ENCODE data around the gene PODNL1.
"Not testable (repeated sequence)": the region's sequence is repeated elsewhere in the genome, so short reads cannot be mapped to it uniquely, and the experiment has no call there.

The PODNL1 gene

GRCh38 chr19:13926010-13926409 is 12.2 kb downstream of the PODNL1 start:
- TF ChIP-seq, protein P1, sequence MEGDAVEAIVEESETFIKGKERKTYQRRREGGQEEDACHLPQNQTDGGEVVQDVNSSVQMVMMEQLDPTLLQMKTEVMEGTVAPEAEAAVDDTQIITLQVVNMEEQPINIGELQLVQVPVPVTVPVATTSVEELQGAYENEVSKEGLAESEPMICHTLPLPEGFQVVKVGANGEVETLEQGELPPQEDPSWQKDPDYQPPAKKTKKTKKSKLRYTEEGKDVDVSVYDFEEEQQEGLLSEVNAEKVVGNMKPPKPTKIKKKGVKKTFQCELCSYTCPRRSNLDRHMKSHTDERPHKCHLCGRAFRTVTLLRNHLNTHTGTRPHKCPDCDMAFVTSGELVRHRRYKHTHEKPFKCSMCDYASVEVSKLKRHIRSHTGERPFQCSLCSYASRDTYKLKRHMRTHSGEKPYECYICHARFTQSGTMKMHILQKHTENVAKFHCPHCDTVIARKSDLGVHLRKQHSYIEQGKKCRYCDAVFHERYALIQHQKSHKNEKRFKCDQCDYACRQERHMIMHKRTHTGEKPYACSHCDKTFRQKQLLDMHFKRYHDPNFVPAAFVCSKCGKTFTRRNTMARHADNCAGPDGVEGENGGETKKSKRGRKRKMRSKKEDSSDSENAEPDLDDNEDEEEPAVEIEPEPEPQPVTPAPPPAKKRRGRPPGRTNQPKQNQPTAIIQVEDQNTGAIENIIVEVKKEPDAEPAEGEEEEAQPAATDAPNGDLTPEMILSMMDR (IDR thresholded peaks at IDR 0.05; ENCODE audit: low read depth, low read length, missing control alignments) = no peak
- H3K4me3 ChIP-seq (replicated peaks; ENCODE audit: low read depth, low read length) = no peak overlapping the region
- no peak for DNase-seq (ENCODE audit: extremely low read depth, low read depth)

- TF ChIP-seq, protein P1 (IDR thresholded peaks at IDR 0.05; ENCODE audit: low read depth, low read length, missing control alignments) = no peak
- no peak overlapping the region for H3K4me3 ChIP-seq (replicated peaks; ENCODE audit: low read depth, low read length)
- no peak for DNase-seq (ENCODE audit: extremely low read depth, low read depth)
These were observed 14.8 kb downstream of the PODNL1 start for GRCh38 chr19:13923194-13923987.

DNA sequence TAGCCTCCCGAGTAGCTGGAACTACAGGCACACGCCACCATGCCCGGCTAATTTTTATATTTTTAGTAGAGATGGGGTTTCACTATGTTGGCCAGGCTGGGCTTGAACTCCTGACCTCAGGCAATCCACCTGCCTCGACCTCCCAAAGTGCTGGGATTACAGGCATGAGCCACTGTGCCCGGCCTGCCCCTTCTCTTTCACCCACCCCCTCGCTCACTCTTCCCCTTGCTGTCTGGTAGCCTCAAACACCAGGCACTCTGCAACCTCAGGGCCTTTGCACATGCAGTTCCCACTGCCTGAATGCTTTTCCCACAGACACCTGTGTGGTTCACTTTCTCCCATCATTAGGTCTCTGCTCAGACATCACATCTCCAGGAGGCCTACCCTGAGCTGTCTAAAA is 16.1 kb downstream of the PODNL1 start:
- DNase-seq (ENCODE audit: extremely low read depth, low read depth); H3K4me3 ChIP-seq (replicated peaks; ENCODE audit: low read depth, low read length): not testable (repeated sequence)

DNA sequence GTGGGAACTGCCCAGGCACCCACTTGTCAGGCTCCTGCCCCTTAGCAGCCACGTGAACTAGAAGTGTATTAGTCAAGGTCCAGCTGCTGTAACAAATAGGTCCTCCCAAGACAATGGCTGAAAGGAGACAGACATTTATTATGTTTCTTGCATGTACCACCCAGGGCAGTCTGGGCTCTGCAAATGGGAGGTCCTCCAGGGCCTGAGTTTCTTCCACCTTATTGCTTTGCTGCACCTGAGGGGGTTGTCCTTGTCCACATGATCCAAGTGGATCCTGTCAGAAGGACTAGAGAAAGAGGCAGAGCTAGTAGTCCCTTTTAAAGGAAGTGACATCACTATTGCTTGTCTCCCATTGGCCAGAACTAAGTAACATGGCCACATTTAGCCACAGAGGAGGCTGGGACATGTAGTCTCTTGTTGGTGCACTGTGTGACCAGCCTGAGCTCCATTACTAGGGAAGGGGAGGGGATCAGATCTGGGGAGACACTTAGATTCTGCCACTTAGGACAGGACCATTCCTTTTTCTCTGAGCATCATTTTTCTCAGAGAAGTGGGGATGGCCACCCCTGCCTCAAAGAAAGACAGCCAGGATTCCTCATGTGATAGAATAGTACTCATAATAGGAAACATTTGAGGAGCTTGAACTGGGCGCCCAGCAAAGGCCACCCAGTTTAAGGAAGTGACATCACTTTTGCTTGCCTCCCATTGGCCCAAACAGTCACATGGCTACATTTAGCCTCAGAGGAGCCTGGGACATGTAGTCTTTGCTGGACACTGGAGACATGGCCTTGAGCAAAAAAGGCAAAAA is 17.1 kb downstream of the PODNL1 start:
- no peak for DNase-seq (ENCODE audit: extremely low read depth, low read depth)
- no peak overlapping the region for H3K4me3 ChIP-seq (replicated peaks; ENCODE audit: low read depth, low read length)
- TF ChIP-seq, protein P1 (IDR thresholded peaks at IDR 0.05; ENCODE audit: low read depth, low read length, missing control alignments) = no peak

DNA sequence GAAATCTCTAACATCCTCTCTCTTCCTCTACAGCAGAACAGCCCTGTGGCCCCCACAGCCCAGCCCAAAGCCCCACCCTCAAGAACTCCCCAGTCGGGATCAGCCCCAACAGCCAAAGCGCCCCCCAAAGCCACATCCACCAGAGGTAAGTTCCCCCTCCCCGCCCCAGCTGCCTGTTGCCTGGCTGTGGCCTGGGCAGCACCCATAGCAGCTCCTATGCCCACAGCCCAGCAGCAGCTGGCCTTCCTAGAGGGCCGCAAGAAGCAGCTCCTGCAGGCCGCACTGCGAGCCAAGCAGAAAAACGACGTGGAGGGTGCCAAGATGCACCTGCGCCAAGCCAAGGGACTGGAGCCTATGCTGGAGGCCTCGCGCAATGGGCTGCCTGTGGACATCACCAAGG is 17.7 kb downstream of the PODNL1 start:
- TF ChIP-seq, protein P1 (IDR thresholded peaks at IDR 0.05; ENCODE audit: low read depth, low read length, missing control alignments) = no peak
- no peak for DNase-seq (ENCODE audit: extremely low read depth, low read depth)
- H3K4me3 ChIP-seq (replicated peaks; ENCODE audit: low read depth, low read length) = no peak overlapping the region

- H3K4me3 ChIP-seq (replicated peaks; ENCODE audit: low read depth, low read length) = no peak overlapping the region
- TF ChIP-seq, protein P1 (IDR thresholded peaks at IDR 0.05; ENCODE audit: low read depth, low read length, missing control alignments) = no peak
- DNase-seq (ENCODE audit: extremely low read depth, low read depth) = no peak
These were observed 19.3 kb downstream of the PODNL1 start for GRCh38 chr19:13918726-13919411.
